Tibial nerve (tissue), 4 donors: Measurements from ENCODE around the gene GNAL. TPM values are rescaled to one million over a fixed set of nuclear protein-coding genes. Genes with fewer than 3 reads are reported as not detected.

ENCODE experiments used
- DNase-seq, 2 donors: peaks; one replicate each; pipeline ENCODE4 v3.0.0-alpha.2; 2019; ENCODE audit warnings: low spot score in 2 of 2
- H3K27ac ChIP-seq, 4 donors: fragments of 200-600 bp; sonication (generic) in 3 of 4; one replicate each; pipeline ENCODE4 v1.5.1; 2017 to 2019; ENCODE audit warnings: mild to moderate bottlenecking in 1 of 4
- H3K27me3 ChIP-seq, 2 donors: fragments of 200-600 bp; sonication (generic) in 1 of 2; one replicate each; pipeline versions ENCODE4 v1.5.1 to v1.6.0; 2017 to 2019
- H3K36me3 ChIP-seq, 3 donors: fragments of 200-600 bp; sonication (generic); one replicate each; pipeline ENCODE4 v1.5.1; 2018 to 2019
- H3K4me1 ChIP-seq, 4 donors: fragments of 200-600 bp; sonication (generic) in 3 of 4; one replicate each; pipeline ENCODE4 v1.5.1; 2017 to 2019
- H3K4me3 ChIP-seq, 4 donors: fragments of 200-600 bp; sonication (generic) in 3 of 4; one replicate each; pipeline ENCODE4 v1.5.1; 2017 to 2019; ENCODE audit warnings: mild to moderate bottlenecking in 1 of 4, moderate library complexity in 1 of 4
- H3K9me3 ChIP-seq, 4 donors: fragments of 200-600 bp; sonication (generic) in 3 of 4; one replicate each; pipeline ENCODE4 v1.5.1; 2017 to 2019
- EP300 ChIP-seq, 2 donors: sonication (generic); formaldehyde crosslinking; IDR thresholded peaks; one replicate each; pipeline ENCODE4 v1.6.1; 2017; ENCODE audit warnings: antibody characterized with exemption in 2 of 2, mild to moderate bottlenecking in 1 of 2
- POLR2A ChIP-seq, 2 donors: fragments of 450-650 bp; IDR thresholded peaks; one replicate each; pipeline ENCODE4 v1.6.1; 2017; ENCODE audit warnings: antibody characterized with exemption in 2 of 2, mild to moderate bottlenecking in 2 of 2, moderate library complexity in 2 of 2
- WGBS, 2 donors: methylation state at CpG; one replicate each; pipeline ENCODE4 v1.1.5; 2018; 5-methylcytosine and 5-hydroxymethylcytosine counted together
- total RNA-seq, 4 donors: library from RNA; depleted of rRNA; stranded (reverse); fragments of >200 nt; gene quantifications; one replicate each; pipeline ENCODE4 v1.1.0, GENCODE V29; 2016
- TF ChIP-seq, protein P1 (sequence below), 5 experiments: fragments of 200-600 bp in 3 of 5; fragments of 450-650 bp in 2 of 5; sonication (generic) in 3 of 5; IDR thresholded peaks; one replicate each; pipeline ENCODE4 v1.5.1; 2016 to 2019; ENCODE audit warnings: antibody characterized with exemption in 5 of 5, mild to moderate bottlenecking in 3 of 5, moderate library complexity in 2 of 5

The GNAL gene
- total RNA-seq, 4 donors from 2014 or later = 11.3 to 17.3 (median 14.4) TPM

DNA sequence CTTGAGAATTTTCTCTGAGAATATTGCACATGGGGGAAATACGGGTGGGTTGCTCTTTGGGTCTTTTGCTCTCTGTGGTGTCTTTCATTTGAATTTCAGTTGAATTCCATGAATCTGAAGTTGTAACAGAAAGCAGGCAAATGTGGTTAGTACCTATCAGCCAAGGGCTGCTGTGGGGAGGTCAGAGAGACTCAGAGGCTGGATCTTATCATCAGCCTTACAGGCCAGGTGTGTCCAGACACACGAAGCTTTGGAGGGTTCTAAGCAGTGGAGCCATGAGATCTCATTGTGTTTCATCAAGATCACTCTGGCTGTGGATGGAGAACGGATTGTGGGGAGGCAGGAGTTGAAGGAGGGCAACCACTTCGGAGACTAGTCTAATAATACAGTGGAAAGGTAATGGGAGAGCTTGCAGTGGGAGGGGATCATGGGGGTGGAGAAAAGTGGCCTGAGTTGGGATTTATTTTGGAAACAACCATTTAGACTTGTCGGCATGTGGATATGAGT, 68.1 kb downstream of the GNAL start:
- no peak overlapping the region for H3K27ac ChIP-seq
- WGBS, 2 donors = 82 to 87% methylated on average over 5 of the region's 5 CpGs
- no peaks in the 10 kb centered on the region for H3K27me3 ChIP-seq
- no peak overlapping the region for H3K4me3 ChIP-seq
- TF ChIP-seq, protein P1, sequence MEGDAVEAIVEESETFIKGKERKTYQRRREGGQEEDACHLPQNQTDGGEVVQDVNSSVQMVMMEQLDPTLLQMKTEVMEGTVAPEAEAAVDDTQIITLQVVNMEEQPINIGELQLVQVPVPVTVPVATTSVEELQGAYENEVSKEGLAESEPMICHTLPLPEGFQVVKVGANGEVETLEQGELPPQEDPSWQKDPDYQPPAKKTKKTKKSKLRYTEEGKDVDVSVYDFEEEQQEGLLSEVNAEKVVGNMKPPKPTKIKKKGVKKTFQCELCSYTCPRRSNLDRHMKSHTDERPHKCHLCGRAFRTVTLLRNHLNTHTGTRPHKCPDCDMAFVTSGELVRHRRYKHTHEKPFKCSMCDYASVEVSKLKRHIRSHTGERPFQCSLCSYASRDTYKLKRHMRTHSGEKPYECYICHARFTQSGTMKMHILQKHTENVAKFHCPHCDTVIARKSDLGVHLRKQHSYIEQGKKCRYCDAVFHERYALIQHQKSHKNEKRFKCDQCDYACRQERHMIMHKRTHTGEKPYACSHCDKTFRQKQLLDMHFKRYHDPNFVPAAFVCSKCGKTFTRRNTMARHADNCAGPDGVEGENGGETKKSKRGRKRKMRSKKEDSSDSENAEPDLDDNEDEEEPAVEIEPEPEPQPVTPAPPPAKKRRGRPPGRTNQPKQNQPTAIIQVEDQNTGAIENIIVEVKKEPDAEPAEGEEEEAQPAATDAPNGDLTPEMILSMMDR (IDR thresholded peaks at IDR 0.05) = no peak
- TF ChIP-seq EP300 (IDR thresholded peaks at IDR 0.05) = no peak
- TF ChIP-seq POLR2A (IDR thresholded peaks at IDR 0.05) = no peak
- H3K36me3 ChIP-seq = peaks cover 0 to 3% (median 0%) of the 10 kb centered on the region in 3 donors
- H3K4me1 ChIP-seq = peaks cover 0 to 10% (median 0%) of the 10 kb centered on the region in 4 donors
- no peaks in the 10 kb centered on the region for H3K9me3 ChIP-seq
- no peak for DNase-seq

DNA sequence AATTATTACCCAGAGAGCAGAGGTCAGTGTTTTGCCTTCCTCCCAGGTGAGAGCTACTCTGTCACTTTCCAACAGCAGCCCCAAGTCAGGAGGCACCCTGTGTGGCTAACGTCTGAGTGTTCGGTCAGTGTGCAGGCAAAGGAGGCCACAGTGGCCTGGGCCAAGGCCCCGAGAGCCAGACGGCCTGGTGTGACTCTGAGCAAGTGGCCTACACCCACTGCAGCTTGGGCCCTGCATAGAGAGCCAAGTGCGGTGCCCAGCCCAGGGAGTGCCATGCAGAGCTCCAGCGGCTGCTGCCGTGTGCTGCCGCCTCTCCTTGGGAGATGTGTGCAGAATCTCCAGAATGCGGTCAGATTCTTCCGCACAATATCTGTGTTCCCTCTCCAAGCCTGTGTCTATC, 70.4 kb downstream of the GNAL start:
- TF ChIP-seq POLR2A (IDR thresholded peaks at IDR 0.05) (no peak), EP300 (IDR thresholded peaks at IDR 0.05) (no peak)
- TF ChIP-seq, protein P1 (IDR thresholded peaks at IDR 0.05) = no peak
- Histone ChIP-seq H3K4me3 (no peak overlapping the region), H3K9me3 (no peaks in the 10 kb centered on the region), H3K27ac (no peak overlapping the region), H3K36me3 (peaks cover 0 to 3% (median 0%) of the 10 kb centered on the region in 3 donors), H3K4me1 (no peaks in the 10 kb centered on the region), H3K27me3 (no peaks in the 10 kb centered on the region)
- 89 to 90% methylated on average over 10 of the region's 10 CpGs for WGBS, 2 donors
- no peak for DNase-seq

DNA sequence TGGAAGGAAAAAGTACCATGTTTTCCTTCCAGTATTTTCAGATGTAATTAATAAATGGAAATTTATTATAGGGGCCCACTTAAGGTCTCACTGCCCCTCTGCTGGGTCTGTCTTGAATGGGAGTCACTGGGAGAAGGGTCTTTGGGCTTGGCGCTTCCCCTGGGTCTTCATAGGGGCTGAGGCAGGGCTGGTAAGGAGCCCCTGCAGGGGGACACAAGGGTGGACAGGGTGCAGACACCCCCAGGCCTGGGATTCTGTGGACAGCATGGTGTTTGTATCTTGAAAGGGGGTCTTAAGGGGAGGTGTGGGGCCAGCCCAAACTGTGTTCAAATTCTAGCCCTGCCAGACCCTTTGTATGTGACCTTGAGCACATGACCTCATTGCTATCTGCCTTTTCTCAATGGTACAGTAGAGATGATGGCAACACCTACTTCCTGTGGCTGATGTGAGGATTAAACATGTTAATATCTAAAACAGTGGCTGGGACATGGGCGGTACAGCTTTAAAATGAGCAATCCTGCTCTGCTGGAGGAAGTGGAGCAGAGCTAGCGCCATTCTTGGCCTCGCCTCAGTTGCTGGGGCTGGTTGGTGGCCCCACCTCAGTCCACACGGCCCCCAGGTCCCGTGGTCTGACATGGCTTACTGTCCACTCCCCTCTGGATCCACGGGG, 71.6 kb downstream of the GNAL start:
- Histone ChIP-seq H3K36me3 (peaks cover 0 to 3% (median 0%) of the 10 kb centered on the region in 3 donors), H3K4me1 (no peaks in the 10 kb centered on the region), H3K9me3 (no peaks in the 10 kb centered on the region), H3K4me3 (no peak overlapping the region), H3K27me3 (no peaks in the 10 kb centered on the region), H3K27ac (no peak overlapping the region)
- DNase-seq = no peak
- 80 to 87% methylated on average over 7 of the region's 7 CpGs for WGBS, 2 donors
- TF ChIP-seq EP300 (IDR thresholded peaks at IDR 0.05) (no peak), POLR2A (IDR thresholded peaks at IDR 0.05) (no peak)
- TF ChIP-seq, protein P1 (IDR thresholded peaks at IDR 0.05) = no peak

DNA sequence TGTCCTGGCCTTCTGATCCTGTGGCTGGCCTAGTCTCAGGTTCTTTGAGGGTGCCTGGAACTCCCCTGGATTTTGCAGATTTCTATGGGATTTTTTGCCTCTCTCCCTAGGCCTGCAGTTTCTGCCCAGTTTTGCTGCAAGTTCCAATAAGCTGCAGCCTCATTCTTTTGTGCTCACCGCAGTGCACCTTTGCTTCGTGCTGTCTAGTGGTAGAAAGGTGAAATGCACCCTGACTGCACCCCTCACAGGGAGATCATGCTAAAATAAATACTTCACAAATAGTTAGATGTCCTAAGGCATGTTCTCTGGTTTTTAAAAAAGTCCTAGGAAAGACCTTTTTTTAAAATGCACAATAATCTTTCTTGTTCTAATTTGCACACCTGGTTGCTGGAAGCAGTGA, 72.5 kb downstream of the GNAL start:
- Histone ChIP-seq H3K27ac (no peak overlapping the region), H3K9me3 (no peaks in the 10 kb centered on the region), H3K4me3 (no peak overlapping the region), H3K27me3 (no peaks in the 10 kb centered on the region), H3K4me1 (peaks cover 0 to 4% (median 0%) of the 10 kb centered on the region in 4 donors), H3K36me3 (peaks cover 0 to 3% (median 0%) of the 10 kb centered on the region in 3 donors)
- TF ChIP-seq, protein P1 (IDR thresholded peaks at IDR 0.05) = no peak
- no peak for TF ChIP-seq POLR2A (IDR thresholded peaks at IDR 0.05)
- no peak for TF ChIP-seq EP300 (IDR thresholded peaks at IDR 0.05)
- WGBS, 2 donors = 58 to 76% methylated on average over 2 of the region's 2 CpGs
- no peak for DNase-seq

DNA sequence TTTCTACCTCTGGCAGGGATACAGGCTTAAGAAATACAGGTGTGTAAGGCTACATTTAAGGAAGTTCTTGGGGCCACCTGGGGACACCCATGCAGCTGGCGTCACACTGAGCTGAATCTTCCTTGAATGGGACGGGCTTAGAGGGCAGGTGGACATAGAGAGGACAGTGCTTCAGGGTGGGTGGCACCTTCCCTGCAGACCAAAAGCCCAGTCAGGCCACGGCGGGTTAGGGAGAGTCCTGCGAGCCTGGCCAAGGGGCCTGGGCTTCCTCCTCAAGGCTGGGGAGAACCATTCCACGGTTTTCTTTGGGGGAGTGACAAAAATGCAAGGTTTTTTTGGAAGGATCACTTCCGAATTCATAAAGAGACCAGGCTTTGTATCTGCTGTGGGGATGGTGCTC, 73.4 kb downstream of the GNAL start:
- no peak overlapping the region for H3K27ac ChIP-seq
- DNase-seq = no peak
- H3K27me3 ChIP-seq = no peaks in the 10 kb centered on the region
- WGBS, 2 donors = 75 to 88% methylated on average over 7 of the region's 7 CpGs
- peaks cover 0 to 4% (median 0%) of the 10 kb centered on the region in 4 donors for H3K4me1 ChIP-seq
- peaks cover 0 to 3% (median 0%) of the 10 kb centered on the region in 3 donors for H3K36me3 ChIP-seq
- no peaks in the 10 kb centered on the region for H3K9me3 ChIP-seq
- no peak for TF ChIP-seq EP300 (IDR thresholded peaks at IDR 0.05)
- no peak for TF ChIP-seq POLR2A (IDR thresholded peaks at IDR 0.05)
- TF ChIP-seq, protein P1 (IDR thresholded peaks at IDR 0.05) = no peak
- H3K4me3 ChIP-seq = no peak overlapping the region
